ENCODE measurements around the gene TMBIM6.
"Not testable (repeated sequence)": the region's sequence is repeated elsewhere in the genome, so short reads cannot be mapped to it uniquely, and the experiment has no call there.

The TMBIM6 gene

GRCh38 chr12:49720214-49720613, 21.1 kb upstream of the TMBIM6 start:
- no peaks in the 10 kb centered on the region for H3K36me3 ChIP-seq (ENCODE audit: insufficient read depth, low read length)
- H3K4me3 ChIP-seq, result no peak overlapping the region
- H3K27ac ChIP-seq, result no peak overlapping the region
- TF ChIP-seq EZH2 (IDR thresholded peaks at IDR 0.05) (no peak), FOXP2 (optimal IDR thresholded peaks at IDR 0.05; ENCODE audit: control extremely low read depth, extremely low read length, insufficient read depth) (no peak), POLR2AphosphoS5 (IDR thresholded peaks at IDR 0.05; ENCODE audit: borderline replicate concordance, low read depth, low read length) (no peak)
- H3K9ac ChIP-seq (ENCODE audit: insufficient read length), result no peak overlapping the region
- no peak for DNase-seq (ENCODE audit: low read depth, low spot score)
- no peaks in the 10 kb centered on the region for H3K9me3 ChIP-seq (ENCODE audit: low read depth, low read length)

DNA sequence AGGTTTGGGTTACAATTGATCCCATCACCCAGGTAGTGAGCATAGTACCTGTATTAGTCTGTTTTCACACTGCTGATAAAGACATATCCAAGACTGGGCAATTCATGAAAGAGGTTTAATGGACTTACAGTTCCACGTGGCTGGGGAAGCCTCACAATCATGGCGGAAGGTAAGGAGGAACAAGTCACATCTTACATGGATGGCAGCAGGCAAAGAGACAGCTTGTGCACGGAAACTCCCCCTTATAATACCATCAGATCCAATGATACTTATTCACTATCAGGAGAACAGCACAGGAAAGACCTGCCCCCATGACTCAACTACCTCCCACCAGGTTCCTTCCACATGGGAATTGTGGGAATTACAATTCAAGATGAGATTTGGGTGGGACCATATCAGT, 20.0 kb upstream of the TMBIM6 start:
- not testable (repeated sequence) for H3K9me3 ChIP-seq (ENCODE audit: low read depth, low read length); DNase-seq (ENCODE audit: low read depth, low spot score); H3K4me3 ChIP-seq; H3K36me3 ChIP-seq (ENCODE audit: insufficient read depth, low read length); H3K27ac ChIP-seq; H3K9ac ChIP-seq (ENCODE audit: insufficient read length)

GRCh38 chr12:49728446-49728845, 12.9 kb upstream of the TMBIM6 start:
- no peak for TF ChIP-seq FOXP2 (optimal IDR thresholded peaks at IDR 0.05; ENCODE audit: control extremely low read depth, extremely low read length, insufficient read depth)
- no peak for TF ChIP-seq EZH2 (IDR thresholded peaks at IDR 0.05)
- TF ChIP-seq POLR2AphosphoS5 (IDR thresholded peaks at IDR 0.05; ENCODE audit: borderline replicate concordance, low read depth, low read length), result no peak
- Histone ChIP-seq H3K27ac (no peak overlapping the region), H3K36me3 (ENCODE audit: insufficient read depth, low read length) (no peaks in the 10 kb centered on the region), H3K9ac (ENCODE audit: insufficient read length) (no peak overlapping the region), H3K9me3 (ENCODE audit: low read depth, low read length) (no peaks in the 10 kb centered on the region), H3K4me3 (no peak overlapping the region)
- no peak for DNase-seq (ENCODE audit: low read depth, low spot score)

DNA sequence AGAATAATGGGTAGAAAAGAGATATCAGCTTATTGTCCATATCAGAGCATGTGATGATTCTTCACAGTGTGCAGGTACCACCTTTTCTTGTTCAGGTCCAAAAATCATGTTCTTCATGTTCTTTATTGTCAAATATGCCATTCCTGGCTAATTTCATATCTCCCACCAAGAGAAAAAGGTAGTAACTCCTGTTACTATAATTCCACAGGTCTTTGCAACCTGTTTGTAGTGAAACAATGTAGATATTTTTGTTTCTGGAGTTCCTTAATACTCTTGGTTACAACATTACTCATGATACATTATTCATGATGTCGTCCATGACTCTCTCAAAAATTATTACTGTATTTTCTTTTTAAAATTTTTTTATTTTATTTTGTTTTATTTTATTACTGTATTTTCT, 11.3 kb upstream of the TMBIM6 start:
- no peak overlapping the region for H3K4me3 ChIP-seq
- H3K9ac ChIP-seq (ENCODE audit: insufficient read length), result no peak overlapping the region
- H3K9me3 ChIP-seq (ENCODE audit: low read depth, low read length), result no peaks in the 10 kb centered on the region
- TF ChIP-seq FOXP2 (optimal IDR thresholded peaks at IDR 0.05; ENCODE audit: control extremely low read depth, extremely low read length, insufficient read depth) (no peak), EZH2 (IDR thresholded peaks at IDR 0.05) (no peak), POLR2AphosphoS5 (IDR thresholded peaks at IDR 0.05; ENCODE audit: borderline replicate concordance, low read depth, low read length) (no peak)
- no peak for DNase-seq (ENCODE audit: low read depth, low spot score)
- no peaks in the 10 kb centered on the region for H3K36me3 ChIP-seq (ENCODE audit: insufficient read depth, low read length)
- no peak overlapping the region for H3K27ac ChIP-seq

- Histone ChIP-seq H3K9ac (ENCODE audit: insufficient read length) (no peak overlapping the region), H3K9me3 (ENCODE audit: low read depth, low read length) (no peaks in the 10 kb centered on the region), H3K27ac (no peak overlapping the region), H3K36me3 (ENCODE audit: insufficient read depth, low read length) (no peaks in the 10 kb centered on the region), H3K4me3 (no peak overlapping the region)
- no peak for TF ChIP-seq FOXP2 (optimal IDR thresholded peaks at IDR 0.05; ENCODE audit: control extremely low read depth, extremely low read length, insufficient read depth)
- no peak for TF ChIP-seq POLR2AphosphoS5 (IDR thresholded peaks at IDR 0.05; ENCODE audit: borderline replicate concordance, low read depth, low read length)
- TF ChIP-seq EZH2 (IDR thresholded peaks at IDR 0.05), result no peak
- no peak for DNase-seq (ENCODE audit: low read depth, low spot score)
Observed at GRCh38 chr12:49730568-49731101, 10.7 kb upstream of the TMBIM6 start.

DNA sequence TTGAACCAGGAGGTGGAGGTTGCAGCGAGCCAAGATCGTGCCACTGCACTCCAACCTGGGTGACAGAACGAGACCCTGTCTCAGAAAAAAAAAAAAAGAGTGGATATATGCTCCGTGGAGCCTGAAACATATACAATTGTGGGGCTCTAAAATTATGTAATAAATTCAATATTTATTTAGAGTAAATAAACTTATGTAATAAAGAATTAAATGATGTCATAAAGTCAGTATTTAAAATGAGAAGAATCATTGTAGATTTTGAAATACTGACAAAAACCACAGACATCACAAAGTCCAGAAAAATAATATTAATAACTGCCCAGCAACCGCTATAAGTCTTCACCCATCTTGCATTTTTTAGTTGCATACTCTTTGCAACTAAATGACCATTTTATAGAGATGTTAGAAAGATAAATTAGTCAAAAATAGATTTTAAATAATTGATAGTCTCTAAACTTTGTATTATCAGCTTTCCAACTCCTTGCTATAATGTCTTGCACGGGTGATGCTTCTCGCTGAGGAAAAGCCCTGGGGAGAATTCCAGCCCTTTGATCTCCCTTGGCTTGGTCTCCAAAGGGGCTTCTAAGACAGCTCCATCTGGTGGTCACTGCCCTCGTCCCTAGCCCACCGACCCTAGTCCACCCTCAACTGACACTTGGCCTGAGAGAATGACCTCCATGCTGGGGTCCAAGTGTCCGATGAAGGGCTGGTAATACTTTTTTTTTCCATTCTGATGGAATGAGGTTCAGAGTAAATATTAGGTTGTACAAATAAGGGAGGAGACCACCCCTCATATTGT, 7.9 kb upstream of the TMBIM6 start:
- no peak for TF ChIP-seq POLR2AphosphoS5 (IDR thresholded peaks at IDR 0.05; ENCODE audit: borderline replicate concordance, low read depth, low read length)
- no peak for TF ChIP-seq FOXP2 (optimal IDR thresholded peaks at IDR 0.05; ENCODE audit: control extremely low read depth, extremely low read length, insufficient read depth)
- TF ChIP-seq EZH2 (IDR thresholded peaks at IDR 0.05), result no peak
- H3K4me3 ChIP-seq, result no peak overlapping the region
- DNase-seq (ENCODE audit: low read depth, low spot score), result no peak
- no peak overlapping the region for H3K27ac ChIP-seq
- no peaks in the 10 kb centered on the region for H3K9me3 ChIP-seq (ENCODE audit: low read depth, low read length)
- H3K9ac ChIP-seq (ENCODE audit: insufficient read length), result no peak overlapping the region
- no peaks in the 10 kb centered on the region for H3K36me3 ChIP-seq (ENCODE audit: insufficient read depth, low read length)

- not testable (repeated sequence) for H3K9me3 ChIP-seq (ENCODE audit: low read depth, low read length); DNase-seq (ENCODE audit: low read depth, low spot score); H3K36me3 ChIP-seq (ENCODE audit: insufficient read depth, low read length); H3K27ac ChIP-seq; H3K4me3 ChIP-seq; H3K9ac ChIP-seq (ENCODE audit: insufficient read length)
Observed at GRCh38 chr12:49734900-49735299, 6.5 kb upstream of the TMBIM6 start.

GRCh38 chr12:49738721-49739120, 2.6 kb upstream of the TMBIM6 start:
- not testable (repeated sequence) for DNase-seq (ENCODE audit: low read depth, low spot score); H3K4me3 ChIP-seq; H3K36me3 ChIP-seq (ENCODE audit: insufficient read depth, low read length); H3K27ac ChIP-seq; H3K9me3 ChIP-seq (ENCODE audit: low read depth, low read length); H3K9ac ChIP-seq (ENCODE audit: insufficient read length)

DNA sequence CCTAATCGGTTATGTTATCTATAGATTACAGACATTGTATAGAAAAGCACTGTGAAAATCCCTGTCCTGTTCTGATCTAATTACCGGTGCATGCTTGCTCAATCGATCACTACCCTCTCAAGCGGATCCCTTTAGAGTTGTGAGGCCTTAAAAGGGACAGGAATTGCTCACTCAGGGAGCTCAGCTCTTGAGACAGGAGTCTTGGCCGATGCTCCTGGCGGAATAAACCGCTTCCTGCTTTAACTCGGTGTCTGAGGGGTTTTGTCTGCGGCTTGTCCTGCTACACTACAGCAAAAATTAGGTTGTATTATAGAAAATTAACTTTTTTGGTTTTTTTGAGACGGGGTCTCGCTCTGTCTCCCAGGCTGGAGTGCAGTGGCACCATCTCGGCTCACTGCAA, 1.1 kb upstream of the TMBIM6 start:
- H3K36me3 ChIP-seq (ENCODE audit: insufficient read depth, low read length); H3K4me3 ChIP-seq; DNase-seq (ENCODE audit: low read depth, low spot score); H3K9me3 ChIP-seq (ENCODE audit: low read depth, low read length); H3K9ac ChIP-seq (ENCODE audit: insufficient read length); H3K27ac ChIP-seq: not testable (repeated sequence)
